Type B pancreatic cell (in vitro differentiated cells): Measurements from ENCODE around the gene UBE2L3. TPM values are rescaled to one million over a fixed set of nuclear protein-coding genes. Genes with fewer than 3 reads are reported as not detected.
A peak's percentile ranks its signal among the peaks of the same experiment; 100 is the strongest.

Experiments
- DNase-seq: peaks from one replicate; pipeline ENCODE4 v3.0.0; 2021; ENCODE audit warnings: mixed read lengths; ENCODE audit not compliant: unreplicated experiment; ENCODE audit errors: extremely low spot score
- H3K27ac Mint-ChIP-seq: 2 replicates; pipeline ENCODE4 v1.8.0; 2021; ENCODE audit warnings: mild to moderate bottlenecking, mixed read lengths
- H3K27me3 Mint-ChIP-seq: 2 replicates; pipeline ENCODE4 v1.8.0; 2021; ENCODE audit warnings: mixed read lengths
- H3K36me3 Mint-ChIP-seq: 2 replicates; pipeline ENCODE4 v1.8.0; 2021; ENCODE audit warnings: mixed read lengths
- H3K4me1 Mint-ChIP-seq: one replicate; pipeline ENCODE4 v1.8.0; 2021; ENCODE audit warnings: mixed read lengths; ENCODE audit not compliant: unreplicated experiment
- H3K4me3 Mint-ChIP-seq: 2 replicates; pipeline ENCODE4 v1.8.0; 2021; ENCODE audit warnings: mild to moderate bottlenecking, mixed read lengths
- H3K9me3 Mint-ChIP-seq: 2 replicates; pipeline ENCODE4 v1.8.0; 2021; ENCODE audit warnings: mixed read lengths
- CTCF ChIP-seq: fragments of 200-600 bp; sonication (generic); conservative IDR thresholded peaks from 2 replicates; pipeline ENCODE4 v1.5.0; 2021; ENCODE audit warnings: antibody characterized with exemption, mild to moderate bottlenecking
- total RNA-seq: library from RNA; stranded (reverse); gene quantifications from 2 replicates; pipeline ENCODE4 v1.2.1, GENCODE V29; 2021; ENCODE audit warnings: low replicate concordance

The UBE2L3 gene
- total RNA-seq, 1 donor from 2014 or later = 63.1 TPM

DNA sequence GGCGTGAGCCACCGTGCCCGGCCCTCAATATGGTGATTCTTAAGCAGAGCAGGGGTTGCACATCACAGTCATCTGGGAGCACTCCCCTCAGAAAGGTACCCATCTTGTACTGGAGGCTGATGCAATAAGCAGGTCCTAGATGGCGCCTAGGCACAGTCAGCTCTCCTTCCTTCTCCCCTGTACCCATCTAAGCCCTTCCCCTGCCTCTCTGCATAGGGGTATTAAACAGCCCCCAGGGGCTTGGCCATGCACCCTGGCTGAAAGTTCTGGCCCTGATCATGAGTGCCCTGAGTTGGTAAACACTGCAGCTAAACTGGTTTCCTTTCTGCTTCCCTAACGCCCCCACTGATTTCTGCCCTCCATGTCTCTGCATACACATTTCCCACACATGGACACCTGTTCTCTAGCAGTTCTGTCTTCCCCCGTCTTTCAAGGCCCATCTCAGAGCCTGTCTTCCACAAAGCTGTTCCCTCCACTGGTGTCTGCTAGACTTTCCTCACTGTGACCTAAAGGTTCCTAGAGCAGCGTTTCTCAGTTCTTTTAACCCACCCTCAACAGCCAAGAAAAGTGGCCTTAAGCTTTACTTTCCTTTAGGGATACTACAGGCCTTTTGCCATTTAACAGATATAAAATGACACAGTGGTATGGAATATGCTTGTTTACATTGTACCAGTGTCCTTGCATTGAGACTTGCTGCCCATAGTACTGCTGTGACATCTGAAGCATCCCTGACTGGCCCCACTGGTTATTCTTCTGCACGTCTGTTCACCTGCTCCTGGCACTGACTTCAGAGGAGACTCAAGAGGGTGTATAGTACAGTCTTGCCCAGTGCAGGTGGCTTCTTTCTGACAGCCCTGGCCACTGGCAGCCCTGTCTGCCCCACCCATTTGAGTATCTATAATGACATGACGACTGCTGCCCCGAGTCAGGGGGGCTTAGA, 15.6 kb downstream of the UBE2L3 start:
- H3K9me3 Mint-ChIP-seq = no peaks in the 10 kb centered on the region
- H3K36me3 Mint-ChIP-seq = peaks cover 12% of the 10 kb centered on the region
- H3K27ac Mint-ChIP-seq = peak overlapping the region; percentile 19
- H3K4me1 Mint-ChIP-seq = peaks cover 25% of the 10 kb centered on the region
- H3K27me3 Mint-ChIP-seq = no peaks in the 10 kb centered on the region
- DNase-seq = no peak
- H3K4me3 Mint-ChIP-seq = no peak overlapping the region
- no peak for TF ChIP-seq CTCF

GRCh38 chr22:21585389-21585788, 17.9 kb downstream of the UBE2L3 start:
- Mint-ChIP-seq H3K9me3 (no peaks in the 10 kb centered on the region), H3K27me3 (no peaks in the 10 kb centered on the region), H3K4me1 (peaks cover 21% of the 10 kb centered on the region), H3K27ac (peak overlapping the region; percentile 4), H3K36me3 (peaks cover 9% of the 10 kb centered on the region), H3K4me3 (no peak overlapping the region)
- no peak for TF ChIP-seq CTCF
- DNase-seq = no peak

DNA sequence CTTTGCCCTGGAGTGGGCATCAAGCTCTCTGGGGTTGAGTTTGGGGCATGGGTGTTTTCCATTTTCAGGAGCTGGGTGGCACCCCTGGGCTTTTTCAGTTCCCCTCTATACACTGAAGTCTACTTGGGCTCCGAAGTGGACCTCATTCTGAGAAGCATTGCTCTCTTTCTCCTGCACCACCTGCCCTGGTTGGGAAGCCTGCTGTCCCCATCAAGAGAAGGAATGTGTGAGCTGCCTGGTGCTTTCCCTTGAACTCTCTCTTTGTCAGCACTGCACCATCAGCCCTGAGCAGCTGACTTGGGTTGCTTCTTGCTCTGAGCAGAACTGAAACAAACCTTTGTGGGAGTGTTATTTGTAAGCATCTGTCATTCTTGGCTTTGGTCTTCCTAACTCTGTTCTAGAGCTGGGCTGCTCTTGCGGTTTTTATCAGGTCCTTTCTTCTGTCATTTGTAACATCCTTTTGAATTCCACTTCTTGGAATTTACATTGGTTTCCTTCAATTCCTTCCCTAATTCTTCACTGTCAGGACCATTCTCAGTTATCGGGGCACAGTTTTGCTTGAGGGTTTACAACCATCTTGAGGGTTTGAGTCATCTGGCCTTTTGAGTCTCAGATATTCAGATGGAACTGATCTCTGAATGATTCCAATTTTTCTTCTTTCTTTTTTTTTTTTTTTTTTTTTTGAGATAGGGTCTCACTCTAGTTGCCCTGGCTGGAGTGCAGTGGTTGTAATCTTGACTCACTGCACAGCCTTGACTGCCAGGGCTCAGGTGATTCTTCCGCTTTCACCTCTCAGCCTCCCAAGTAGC, 20.5 kb downstream of the UBE2L3 start:
- Mint-ChIP-seq H3K27ac (peak overlapping the region; percentile 46), H3K4me1 (peaks cover 25% of the 10 kb centered on the region)

DNA sequence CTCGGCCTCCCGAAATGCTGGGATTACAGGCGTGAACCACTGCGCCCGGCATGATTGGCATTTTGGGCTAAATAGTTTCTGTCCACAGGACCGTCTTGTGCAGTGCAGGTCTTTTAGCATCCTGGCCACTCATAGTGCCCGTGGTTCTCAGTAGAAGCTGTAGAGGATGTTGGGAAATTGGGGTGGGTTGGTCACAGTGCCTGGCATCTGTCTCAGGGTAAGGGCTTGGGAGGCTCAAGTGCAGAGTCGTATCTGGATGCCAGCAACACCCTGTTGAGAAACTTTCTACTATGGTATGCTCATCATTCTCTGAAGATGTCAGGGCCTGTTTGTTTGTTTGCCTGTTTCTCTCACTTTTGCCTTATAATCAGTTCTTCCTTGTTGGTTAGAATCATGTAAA, 21.9 kb downstream of the UBE2L3 start:
- DNase-seq = no peak
- Mint-ChIP-seq H3K27ac (peak overlapping the region; percentile 31), H3K4me1 (peaks cover 19% of the 10 kb centered on the region), H3K9me3 (no peaks in the 10 kb centered on the region), H3K36me3 (peaks cover 24% of the 10 kb centered on the region), H3K4me3 (no peak overlapping the region), H3K27me3 (no peaks in the 10 kb centered on the region)
- TF ChIP-seq CTCF = no peak

More for the DNA sequence above, 20.5 kb downstream of the UBE2L3 start:
- Mint-ChIP-seq H3K36me3 (peaks cover 10% of the 10 kb centered on the region), H3K9me3 (no peaks in the 10 kb centered on the region), H3K27me3 (no peaks in the 10 kb centered on the region), H3K4me3 (no peak overlapping the region)
- no peak for DNase-seq
- TF ChIP-seq CTCF = no peak

DNA sequence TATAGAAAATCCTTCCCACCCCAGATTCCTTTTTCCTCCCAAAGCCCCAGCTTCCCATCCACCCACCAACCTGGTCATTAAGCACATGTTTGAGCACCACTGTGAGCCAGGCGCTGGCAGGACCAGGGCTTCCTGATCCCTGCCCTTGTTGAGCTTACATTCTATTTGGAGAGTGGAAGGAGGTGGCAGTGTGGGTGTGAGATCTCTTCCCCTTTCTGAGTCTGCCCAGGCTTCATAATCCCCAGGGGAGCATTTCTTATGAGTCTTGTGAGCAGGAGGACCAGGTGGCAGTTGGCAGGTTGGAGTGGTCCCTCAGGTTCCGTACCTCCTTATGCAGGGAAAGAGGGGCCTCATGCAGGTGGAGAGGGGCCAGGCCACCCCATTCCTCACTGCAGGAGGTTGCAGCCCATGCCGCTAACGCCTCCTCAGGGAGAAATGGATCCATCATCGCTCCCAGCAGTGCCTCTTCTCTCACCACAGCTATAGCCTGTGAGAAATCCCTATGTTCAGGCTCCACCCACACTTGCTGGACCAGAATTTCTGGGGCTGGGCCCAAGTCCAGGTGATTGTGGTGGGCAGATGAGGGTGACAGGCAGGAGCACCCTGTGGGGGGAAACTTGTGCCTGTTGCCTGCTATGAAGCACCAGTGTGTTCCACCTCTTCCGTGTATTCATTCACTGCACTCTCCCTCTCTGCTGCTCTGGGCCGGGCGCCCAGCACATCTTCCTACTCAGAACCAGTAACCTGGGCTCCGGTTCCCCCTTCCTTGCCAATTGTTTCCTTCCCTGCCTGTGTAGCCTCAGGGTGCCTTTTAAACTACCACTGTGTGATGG, 23.5 kb downstream of the UBE2L3 start:
- TF ChIP-seq CTCF = no peak
- Mint-ChIP-seq H3K36me3 (peaks cover 29% of the 10 kb centered on the region), H3K4me1 (peaks cover 14% of the 10 kb centered on the region), H3K27me3 (no peaks in the 10 kb centered on the region), H3K4me3 (no peak overlapping the region), H3K9me3 (no peaks in the 10 kb centered on the region), H3K27ac (no peak overlapping the region)
- DNase-seq = no peak
